EL (cell line): ENCODE data around the gene UBL7.
"Not testable (repeated sequence)": the region's sequence is repeated elsewhere in the genome, so short reads cannot be mapped to it uniquely, and the experiment has no call there.

Source experiments
- DNase-seq: peaks from one replicate; pipeline ENCODE4 v3.0.0-alpha.2; 2016

UBL7 gene

DNA sequence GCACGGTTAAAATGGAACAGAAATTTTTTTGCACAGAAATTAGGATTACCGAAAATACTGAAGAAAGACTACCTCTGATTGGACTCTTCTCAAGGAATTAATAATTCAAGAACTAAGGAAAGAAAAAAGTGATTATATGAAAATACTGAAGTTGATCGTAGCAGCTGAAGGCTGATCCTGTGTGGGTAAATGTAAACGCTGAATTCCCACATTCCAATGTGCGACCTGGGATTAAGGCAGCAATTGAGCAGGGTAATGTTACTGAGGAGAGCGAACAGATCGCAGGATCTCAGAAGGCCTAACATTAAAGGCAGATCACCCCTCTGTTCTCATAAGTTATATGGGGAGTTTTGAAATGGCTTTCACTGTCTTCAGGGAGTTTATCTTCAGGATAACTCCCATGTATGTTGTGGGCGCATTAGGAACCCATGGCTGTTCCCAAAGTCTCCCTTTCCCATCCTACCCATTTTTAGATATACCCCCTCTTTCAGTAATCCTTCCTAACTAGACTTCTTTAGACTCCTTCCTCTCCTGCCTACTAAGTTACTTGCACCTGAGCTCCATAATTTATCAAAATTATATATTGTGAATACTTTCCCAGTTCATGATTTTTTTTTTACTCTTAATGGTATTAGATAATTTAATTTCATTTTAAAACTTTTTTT, 1.0 kb upstream of the UBL7 start:
- DNase-seq, result peak; percentile 22

DNA sequence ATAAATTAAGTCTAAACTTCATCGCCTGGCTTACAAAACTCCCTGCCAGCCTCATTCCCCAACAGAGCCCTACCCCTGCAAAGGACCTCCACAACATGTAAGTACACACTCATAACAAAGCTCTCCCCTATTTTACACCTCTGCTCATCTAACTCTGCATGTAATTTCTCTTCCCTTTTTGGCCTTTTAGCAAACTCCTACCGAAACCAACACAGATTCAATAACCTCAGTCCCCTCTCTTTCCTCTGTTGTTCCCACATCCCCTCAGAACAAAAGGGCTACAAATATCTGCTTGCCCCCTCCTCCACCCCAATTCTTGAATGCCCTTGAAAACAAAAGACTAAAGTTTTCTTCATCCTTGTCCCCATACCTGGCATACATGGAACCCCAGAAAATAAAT, 662 bp downstream of the UBL7 start:
- no peak for DNase-seq

DNA sequence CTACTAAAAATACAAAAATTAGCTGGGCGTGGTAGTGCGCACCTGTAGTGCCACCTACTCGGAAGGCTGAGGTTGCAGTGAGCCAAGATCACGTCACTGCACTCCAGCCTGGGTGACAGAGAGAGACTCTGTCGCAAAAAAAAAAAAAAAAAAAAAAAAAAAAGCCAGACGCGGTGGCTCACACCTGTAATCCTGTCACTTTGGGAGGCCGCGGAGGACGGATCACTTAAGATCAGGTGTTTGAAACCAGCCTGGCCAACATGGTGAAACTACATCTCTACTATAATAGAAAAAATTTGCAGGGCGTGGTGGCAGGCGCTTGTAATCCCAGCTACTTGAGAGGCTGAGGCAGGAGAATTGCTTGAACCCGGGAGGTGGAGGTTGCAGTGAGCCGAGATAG, 1.2 kb downstream of the UBL7 start:
- not testable (repeated sequence) for DNase-seq

DNA sequence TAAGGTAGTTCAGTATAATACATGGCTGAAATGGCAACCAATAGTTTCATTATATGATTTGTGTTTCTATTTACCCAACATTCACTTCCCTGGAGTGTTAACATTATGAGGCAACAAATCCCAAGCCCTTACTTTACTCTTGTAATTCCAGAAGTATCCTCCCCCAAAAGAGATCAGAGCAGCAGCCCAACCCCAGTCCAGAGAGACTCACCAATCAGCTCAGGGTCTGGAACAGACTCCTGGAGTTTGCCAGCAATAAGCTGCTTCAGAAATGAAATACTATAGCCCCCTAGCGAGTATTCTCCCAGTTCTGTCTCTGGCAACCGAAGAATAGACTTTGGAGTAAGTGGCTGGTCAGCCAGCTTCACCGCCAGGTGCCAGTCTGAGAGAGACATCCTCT, 2.5 kb downstream of the UBL7 start:
- DNase-seq, result no peak

DNA sequence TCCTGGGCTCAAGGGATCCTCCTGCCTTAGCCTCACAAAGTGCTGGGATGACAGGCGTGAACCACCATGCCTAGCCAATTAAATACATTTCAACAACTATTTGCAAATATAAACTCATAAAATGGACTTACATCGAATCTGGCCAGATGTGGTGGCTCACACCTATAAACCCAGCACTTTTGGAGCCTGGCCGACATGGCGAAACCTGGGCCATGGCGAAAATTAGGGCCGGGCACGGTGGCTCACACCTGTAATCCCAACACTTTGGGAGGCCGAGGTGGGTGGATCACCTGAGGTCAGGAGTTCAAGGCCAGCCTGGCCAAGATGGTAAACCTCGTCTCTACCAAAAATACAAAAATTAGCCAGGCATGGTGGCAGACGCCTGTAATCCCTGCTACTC, 3.9 kb downstream of the UBL7 start:
- DNase-seq, result not testable (repeated sequence)

DNA sequence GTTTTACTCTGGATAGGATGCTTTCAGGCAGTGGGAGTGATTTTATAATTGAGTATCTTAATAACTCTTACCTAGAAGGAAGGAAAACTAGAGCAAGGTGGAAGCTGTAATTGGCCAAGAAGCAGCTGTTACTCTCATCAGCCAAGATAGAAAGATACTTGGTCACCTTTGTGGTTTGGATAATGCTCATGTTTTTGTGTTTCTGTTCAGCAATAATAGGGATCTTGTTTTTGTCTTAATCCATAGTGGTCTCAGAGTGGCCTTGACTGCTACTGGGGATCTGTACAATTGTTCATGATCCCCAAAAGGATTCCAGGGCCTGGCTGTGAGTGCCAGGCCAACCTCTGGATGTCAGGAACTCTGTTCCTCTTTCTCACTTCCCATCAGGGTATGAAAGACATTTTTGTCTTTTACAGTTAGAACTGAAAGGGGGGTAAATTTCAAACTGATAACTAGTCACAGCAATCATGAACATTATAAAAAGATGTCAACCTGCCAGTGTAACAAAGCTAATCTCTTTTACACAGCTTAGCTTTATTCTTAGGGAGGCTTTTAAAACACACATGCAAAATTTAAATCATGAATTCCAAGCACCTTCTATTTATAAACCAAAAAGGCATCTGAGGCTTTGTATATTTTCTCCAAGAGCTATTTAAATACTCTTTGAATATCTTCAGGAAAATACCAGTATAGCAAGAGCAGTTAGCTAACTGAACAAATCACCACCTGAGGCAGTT, 6.0 kb downstream of the UBL7 start:
- DNase-seq, result no peak

DNA sequence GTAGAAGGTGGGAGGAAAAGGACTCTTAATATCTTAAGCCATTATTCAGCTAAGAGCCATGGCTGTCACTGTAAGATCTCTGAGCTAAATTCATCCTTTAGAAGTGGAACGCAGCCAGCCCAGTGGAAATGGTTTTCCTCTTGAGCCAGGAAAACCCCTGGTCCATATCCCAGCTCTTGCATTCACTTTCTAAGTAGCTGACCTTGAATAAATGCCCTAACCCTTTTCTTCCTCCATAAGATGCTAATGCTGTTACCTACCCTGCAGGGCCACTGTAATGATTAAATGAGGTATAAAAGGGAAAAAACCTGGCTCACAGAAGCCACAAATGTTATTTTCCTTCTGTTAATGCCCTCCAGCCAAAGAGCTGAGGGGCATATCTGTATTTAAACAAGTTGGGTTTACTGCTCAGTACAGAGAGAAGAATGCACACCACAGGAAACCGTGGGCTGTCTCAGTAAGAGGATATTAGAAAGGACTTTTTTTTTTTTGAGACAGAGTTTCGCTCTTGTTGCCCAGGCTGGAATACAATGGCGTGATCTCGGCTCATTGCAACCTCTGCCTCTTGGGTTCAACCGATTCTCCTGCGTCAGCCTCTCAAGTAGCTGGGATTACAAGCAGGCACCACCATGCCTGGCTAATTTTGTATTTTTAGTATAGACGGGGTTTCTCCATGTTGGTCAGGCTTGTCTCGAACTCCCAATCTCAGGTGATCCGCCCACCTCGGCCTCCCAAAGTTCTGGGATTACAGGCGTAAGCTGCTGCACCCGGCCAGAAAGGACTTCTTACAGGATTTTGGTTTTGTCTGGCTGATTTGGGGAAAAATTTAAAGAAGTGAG, 6.8 kb downstream of the UBL7 start:
- DNase-seq, result no peak

DNA sequence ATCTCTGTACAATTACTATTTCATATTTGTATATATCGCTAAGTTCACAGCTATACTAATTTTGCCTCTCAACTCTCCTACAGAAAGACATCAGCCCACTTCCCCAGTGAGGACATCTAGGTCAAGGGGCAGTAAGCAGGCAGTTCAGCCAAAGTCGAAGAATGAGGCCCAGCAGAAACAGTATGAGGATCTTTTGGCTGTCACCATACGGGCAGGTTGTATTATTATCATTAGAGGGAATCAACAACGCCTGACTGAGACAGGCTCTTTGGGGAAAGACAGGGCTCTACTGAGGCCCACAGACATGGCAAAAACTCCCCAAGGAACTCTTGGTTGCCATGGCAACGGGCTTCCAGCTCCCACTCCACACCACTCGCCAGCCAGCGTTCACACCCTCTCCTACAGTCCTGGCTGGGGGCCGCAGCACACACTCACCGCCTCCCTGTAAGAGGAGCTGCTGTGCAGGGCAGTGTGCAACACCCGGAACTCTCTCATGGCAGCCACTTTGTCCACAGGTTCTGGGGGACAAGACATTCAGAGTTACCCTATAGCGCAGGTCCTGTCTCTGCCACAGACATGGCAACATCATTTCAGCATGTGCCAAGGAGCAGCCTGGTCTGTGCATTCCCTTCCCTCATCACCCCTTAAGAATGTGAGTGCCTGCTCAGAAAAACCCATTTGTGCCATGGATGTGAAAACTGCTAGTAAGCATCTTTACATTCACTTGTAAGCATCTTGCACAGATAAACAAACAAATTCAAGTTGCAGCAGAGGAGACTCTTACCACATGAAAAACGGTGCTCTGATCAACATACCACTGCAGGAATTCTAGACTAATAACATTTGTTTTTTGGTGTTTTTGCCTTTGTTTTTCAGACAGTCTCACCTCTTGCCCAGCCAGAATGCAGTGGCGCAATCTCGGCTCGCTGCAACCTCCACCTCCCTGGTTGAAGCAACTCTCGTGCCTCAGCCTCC, 8.8 kb downstream of the UBL7 start:
- no peak for DNase-seq

DNA sequence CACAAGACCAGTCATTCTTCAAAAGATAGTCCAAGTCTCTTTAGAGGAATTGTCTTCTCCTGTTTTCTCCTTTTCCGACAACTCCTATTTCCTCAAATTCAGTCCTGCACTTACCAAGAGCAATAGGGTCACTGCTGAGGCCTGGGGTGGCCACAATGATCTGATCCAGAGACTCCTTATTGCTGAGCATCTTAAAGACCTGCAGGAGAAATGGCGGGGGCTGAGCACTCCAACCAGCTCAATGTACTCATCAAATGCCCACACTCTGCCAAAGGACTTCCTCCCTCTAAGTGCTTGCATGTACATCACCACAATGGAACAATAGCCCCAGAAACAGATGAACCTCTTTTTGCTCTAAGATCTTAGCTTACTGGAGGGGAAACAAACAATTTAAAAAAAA, 9.6 kb downstream of the UBL7 start:
- no peak for DNase-seq

DNA sequence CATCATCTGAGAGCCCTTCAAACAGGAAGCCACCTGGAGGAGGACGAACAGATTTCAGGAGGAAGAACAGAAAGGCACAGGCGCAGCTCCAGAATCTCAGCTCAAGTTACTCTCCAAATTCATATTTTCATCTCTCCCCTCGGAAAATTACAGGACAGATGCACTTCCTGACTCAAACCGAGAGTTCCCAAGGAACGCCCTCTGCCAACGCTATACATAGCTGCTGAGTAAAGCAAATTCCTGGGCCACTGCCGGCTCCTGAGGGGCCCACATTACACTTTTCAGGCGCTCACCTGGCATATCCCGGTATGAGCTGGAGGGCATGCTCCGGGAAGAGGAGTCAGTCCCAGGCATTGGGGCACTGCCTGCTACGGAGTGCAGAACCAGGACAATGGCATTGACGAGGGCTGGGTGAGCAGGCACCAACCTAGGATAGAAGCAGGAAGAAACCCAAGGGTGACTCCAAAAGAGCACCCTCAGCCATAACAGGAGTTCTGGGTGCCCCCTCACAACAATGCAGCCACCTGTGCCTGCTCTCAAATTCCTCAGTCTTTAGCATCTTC, 11.2 kb downstream of the UBL7 start:
- no peak for DNase-seq

DNA sequence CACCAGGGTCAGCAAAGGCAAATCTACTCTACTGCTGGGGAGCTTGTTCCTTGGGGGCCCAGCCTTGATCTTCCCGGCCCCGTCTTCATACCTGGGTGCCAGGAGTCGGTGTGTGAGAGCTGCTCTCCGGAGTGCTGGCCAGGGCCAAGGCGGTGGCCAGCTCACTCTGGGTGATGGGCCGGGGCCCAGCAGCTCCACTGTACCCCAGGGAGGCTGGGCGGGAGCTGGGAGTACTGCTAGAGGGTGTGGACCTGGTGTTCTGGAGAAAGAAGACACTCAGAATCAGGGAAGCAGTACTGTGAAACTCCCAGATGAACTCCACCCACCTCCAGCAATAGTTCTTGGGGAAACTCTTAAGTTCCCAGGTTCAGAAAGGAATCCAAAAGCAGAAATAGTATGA, 11.9 kb downstream of the UBL7 start:
- DNase-seq, result no peak

DNA sequence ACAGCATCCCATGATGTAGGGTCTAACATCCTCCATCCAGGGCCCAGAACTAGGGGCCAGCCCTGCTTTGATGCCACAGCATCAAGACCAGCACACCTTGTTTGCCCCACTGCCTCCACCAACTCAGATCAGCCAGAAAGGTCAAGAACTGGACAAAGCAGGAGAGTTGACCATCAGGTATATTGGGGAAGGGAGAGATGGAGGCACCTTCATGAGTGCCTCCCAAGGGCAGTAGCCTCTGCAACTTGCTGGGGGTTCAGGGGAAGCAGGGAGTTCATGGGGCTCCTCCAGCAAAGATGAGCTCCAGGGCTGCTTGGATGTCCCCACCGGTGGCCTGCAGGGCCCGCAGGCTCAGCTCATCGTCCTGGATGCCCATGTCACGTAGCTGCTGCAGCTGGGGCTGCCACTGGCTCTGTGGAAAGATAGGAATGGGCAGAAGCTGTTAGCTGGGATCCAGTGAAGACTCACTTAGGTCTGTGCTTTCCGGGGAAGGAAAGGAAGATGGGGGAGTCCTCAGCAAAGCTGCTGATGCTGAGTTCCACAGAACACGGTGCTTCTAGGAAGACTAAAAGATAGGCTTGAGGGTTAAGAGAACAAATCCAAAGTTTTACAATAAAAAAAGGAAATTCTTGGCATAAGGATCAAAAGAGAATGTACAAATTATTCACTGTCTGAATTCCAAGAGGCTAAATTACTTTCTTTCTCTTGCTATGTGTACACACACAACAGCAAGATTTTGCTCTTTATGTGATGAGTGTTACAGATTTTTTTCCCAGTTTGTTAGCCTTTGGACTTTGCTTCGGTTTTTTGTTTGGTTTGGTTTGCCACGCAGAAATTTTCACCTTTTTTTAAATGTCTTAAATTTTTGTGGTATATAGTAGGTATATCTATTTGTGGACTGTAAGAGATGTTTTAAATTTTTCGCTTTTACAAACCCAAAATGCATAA, 14.9 kb downstream of the UBL7 start:
- no peak for DNase-seq

DNA sequence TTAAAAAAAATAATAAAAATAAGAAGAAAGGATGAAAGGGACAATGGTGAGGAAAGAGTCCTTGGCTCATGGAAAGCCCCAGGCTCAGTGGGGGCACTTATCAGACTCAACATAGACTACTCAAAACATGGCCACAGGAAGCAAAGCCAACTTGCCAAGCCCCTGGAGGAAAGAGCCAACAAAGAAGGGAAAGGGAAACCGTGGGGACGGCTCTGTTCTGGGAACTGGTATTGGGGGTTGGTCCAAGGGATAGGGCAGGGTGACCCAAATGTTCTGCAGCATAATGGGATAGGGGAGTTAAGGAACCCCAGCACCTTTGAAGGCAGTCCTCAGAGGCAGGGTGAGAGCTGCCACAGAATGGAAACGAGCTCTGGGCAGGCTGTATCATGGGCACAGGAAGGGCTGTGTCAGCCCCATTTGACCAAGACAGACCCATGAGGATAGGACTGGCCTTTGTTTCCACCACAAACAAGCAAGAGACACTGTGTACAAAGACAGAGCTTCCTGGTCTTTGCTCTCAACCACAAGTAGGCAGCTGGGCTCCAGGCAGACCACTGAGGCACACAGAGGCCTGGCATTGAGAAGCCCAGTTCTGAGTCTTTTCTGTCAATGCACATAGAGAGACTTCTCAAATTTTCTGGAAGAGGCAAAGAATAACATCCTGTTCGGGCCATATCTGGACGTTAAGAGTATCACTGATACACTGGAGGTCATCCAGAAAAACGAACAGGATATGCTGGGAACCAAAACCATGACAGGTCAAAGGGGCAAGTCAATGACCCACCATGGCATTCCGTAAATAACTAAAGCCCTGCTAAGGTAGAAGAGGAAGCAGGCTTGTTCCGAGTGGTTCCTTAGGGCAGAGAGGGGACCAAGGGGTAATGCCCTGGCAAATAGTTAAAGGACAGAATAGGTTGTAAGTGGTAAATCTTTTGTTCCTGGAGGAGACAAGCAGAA, 16.6 kb downstream of the UBL7 start:
- no peak for DNase-seq

DNA sequence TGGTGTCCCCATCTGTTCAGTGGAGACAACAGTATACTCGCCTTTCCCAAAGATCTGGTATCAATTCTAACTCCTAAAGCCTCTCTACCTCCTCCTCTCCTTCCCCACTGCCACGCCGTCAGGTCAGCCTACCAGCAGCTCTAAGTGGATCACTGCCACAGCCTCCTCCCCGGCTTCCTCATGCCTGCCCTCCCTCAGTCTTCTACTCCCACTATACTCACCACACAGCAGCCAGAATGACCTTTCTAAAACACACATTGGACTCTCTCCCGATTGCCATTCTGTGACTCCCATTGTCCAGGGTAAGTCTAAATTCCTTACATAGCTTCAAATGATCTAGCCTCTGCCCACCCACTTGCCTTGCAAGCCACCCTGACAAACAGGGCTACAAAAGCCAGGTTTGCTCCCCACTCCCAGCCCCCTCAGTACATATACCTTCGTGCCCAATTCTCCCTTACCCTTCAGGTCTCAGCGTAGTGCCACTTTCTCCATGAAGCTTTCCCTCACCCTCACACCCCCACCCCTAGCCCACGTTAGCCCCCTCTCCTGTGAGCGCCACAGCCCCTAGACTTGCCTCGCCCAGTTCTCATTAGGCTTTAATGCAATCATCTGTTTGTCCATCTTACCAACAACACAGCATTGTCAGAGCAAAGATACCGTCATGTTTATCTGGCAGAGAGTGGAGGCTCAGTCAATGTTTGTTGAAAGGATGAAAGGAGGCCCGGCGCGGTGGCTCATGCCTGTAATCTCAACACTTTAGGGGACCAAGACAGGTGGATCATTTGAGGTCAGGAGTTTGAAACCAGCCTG, 17.7 kb downstream of the UBL7 start:
- peak; percentile 62 for DNase-seq

DNA sequence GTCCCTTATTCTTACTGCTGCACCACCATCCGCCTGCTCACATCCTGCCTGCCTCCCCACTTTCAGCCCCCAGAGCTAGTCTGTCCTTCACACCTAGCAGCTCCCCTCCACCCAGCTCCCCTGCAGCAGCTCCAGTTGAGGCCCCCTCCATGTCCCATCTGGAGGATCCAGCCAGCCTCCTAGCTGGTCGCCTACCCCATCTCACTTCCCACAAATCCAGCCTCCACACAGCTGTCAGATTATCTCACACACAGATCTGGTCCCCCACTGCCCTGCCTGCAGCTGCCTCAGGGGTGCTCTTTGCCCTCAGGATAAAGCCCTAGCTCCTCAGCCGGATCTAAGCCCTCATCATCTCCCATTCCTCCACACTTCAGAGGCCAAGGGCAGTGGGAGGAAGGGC, 18.4 kb downstream of the UBL7 start:
- no peak for DNase-seq

DNA sequence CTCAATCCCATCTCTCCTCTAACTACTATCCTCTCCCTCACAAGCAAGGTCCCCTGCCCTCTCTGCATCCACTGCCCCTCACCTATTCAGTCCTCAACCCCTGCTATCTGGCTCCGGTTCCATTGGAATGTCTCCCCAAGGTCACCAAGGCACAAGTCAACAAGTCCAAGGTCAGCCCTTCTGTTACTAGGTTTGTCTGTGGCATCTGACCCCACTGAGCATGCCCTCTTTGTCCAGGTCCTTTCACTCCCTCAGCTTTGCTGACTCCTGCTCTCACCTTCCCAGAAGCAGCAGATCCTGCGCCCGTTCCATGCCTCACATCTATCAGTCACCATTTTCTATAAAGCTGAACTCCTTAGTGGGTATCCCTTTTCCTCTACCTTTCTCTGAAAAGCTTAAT, 18.9 kb downstream of the UBL7 start:
- DNase-seq, result no peak

DNA sequence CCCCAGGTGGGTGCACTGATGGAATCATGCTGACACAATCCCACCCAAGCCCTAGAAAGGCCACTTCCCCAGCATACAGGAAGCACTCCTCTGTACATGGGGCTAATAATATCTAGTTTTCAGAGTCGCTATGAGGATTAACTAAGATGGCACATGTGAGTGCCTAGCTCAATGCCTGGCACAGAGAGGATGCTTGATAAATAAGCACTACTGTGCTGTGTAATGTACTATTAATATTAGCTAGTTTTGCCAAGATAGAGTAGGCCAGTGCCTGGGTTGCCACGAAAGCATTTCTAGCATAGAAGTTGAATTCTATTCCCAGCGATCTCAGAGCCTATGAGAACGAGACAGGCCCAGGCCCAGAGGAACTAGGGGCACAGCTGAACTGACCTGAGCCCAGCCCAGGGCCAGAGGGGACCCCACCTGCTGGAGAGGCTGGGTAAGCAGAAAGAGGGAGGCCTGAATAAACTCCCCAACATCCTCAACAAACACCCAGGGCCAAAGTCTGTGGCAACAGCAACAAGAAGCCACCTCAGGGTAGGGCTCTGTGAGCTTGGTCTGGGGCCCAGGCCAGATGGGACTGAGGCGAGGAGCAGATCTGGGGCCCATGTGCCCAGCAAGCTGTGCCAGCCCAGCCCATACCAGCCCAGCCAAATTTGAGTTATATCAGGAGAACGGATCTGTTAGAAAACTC, 19.6 kb downstream of the UBL7 start:
- DNase-seq, result no peak

DNA sequence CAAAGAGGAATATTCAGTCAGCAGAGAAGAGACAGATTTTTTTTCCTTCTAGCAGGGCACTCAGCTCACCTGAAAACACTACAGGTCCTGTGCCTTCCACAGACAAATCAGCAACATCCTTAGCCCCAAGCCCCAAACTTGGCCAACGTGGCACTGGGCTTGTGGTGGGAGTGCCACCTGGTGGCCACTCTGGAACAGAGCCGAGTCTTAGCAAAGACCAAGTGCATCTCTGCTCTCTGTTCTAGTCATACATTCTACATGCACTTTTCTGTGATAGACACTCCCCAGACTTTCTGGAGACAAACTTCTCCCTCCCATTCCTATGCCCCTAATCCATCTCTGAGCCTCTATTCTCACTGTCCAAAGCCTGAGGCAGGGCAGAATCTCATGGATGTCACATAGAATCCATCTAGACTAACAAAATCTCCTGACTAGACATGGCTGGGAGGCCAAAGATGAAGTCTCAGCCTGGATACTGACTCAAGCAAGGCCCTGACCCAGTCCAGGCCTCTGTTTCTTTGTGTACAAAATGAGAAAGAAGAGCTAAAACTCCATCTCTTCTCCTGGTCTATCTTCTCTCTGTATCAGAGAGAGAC, 22.1 kb downstream of the UBL7 start:
- peak; percentile 75 for DNase-seq
